ES-I3 (cell line): Measurements from ENCODE around the gene SCN1A.
"Not testable (repeated sequence)": the region's sequence is repeated elsewhere in the genome, so short reads cannot be mapped to it uniquely, and the experiment has no call there.

Experiments used
- H3K36me3 ChIP-seq: 2 replicates; pipeline ENCODE4 v1.6.1; 2013; ENCODE audit warnings: mild to moderate bottlenecking, low read length, control low read depth, moderate library complexity; ENCODE audit not compliant: insufficient read depth
- H3K4me1 ChIP-seq: 2 replicates; pipeline ENCODE4 v1.6.1; 2013; ENCODE audit warnings: mild to moderate bottlenecking, control low read depth, low read length; ENCODE audit not compliant: insufficient read depth
- H3K9ac ChIP-seq: 2 replicates; pipeline ENCODE4 v1.6.1; 2013; ENCODE audit warnings: low read depth, mild to moderate bottlenecking, low read length, moderate library complexity
- H3K9me3 ChIP-seq: 2 replicates; pipeline ENCODE4 v1.6.1; 2013; ENCODE audit warnings: mild to moderate bottlenecking, low read length, moderate library complexity; ENCODE audit not compliant: control insufficient read depth, insufficient read depth

The SCN1A gene

DNA sequence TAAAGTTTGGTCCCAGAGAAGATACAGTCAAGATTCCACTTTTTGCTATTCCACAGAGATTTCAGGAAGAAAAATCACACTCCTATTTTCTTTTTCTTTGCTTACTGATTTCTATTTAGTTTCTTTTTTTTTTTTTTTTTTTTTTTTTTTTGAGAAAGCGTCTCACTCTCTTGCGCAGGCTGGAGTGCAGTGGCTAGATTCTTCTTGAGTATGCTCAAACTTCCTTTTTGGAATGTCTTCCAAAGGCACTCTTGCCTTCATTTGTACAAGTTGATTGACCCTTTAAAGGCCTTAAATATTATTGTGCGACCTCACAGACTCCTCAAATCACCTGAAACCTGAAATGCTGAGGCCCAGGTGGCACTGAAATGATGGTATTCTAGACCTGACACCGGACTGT is 9.6 kb downstream of the SCN1A start:
- Histone ChIP-seq H3K9ac (no peak overlapping the region), H3K4me1 (no peaks in the 10 kb centered on the region), H3K9me3 (no peaks in the 10 kb centered on the region), H3K36me3 (no peaks in the 10 kb centered on the region)

DNA sequence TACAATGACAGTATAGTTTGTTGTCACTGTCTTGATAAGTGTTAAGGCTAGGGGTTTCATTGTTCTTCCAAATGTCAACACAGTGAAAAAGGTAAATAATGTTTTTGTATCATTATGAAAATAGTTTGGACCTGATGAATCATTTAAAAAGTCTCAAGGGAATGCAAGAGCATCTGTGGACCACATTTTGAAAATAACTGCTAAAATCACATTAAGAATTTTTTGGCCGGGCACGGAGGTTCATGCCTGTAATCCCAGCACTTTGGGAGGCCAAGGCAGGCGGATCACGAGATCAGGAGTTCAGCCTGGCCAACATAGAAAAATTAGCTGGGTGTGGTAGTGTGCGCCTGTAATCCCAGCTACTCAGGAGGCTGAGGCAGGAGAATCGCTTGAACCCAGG is 10.3 kb downstream of the SCN1A start:
- Histone ChIP-seq H3K9me3 (no peaks in the 10 kb centered on the region), H3K36me3 (no peaks in the 10 kb centered on the region), H3K9ac (no peak overlapping the region), H3K4me1 (no peaks in the 10 kb centered on the region)

- no peaks in the 10 kb centered on the region for H3K9me3 ChIP-seq
- no peaks in the 10 kb centered on the region for H3K4me1 ChIP-seq
- H3K36me3 ChIP-seq: no peaks in the 10 kb centered on the region
- H3K9ac ChIP-seq: no peak overlapping the region
Observed at GRCh38 chr2:166115589-166115988, 12.2 kb downstream of the SCN1A start.

DNA sequence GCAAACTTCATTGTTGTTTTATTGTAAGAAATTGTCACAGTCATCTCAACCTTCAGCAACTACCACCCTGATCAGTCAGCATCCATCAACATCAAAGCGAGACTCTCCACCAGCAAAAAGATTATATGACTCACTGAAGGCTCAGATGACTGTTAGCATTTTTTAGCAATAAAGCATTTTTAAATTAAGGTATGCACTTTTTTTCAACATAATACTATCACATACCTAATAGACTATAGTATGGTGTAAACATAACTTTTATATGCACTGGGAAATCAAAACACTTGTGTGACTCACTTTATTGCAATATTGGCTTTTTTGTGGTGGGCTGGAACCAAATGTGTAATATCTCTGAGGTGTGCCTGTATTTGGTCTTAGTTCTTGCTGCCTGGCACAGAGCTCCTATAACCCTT is 15.6 kb downstream of the SCN1A start:
- Histone ChIP-seq H3K36me3 (no peaks in the 10 kb centered on the region), H3K4me1 (no peaks in the 10 kb centered on the region), H3K9me3 (no peaks in the 10 kb centered on the region), H3K9ac (no peak overlapping the region)

GRCh38 chr2:166106431-166107015 is 21.3 kb downstream of the SCN1A start:
- Histone ChIP-seq H3K9me3 (no peaks in the 10 kb centered on the region), H3K9ac (no peak overlapping the region), H3K4me1 (no peaks in the 10 kb centered on the region), H3K36me3 (no peaks in the 10 kb centered on the region)

GRCh38 chr2:166104773-166105172 is 23.0 kb downstream of the SCN1A start:
- H3K9me3 ChIP-seq: no peaks in the 10 kb centered on the region
- no peaks in the 10 kb centered on the region for H3K4me1 ChIP-seq
- no peak overlapping the region for H3K9ac ChIP-seq
- H3K36me3 ChIP-seq: no peaks in the 10 kb centered on the region

DNA sequence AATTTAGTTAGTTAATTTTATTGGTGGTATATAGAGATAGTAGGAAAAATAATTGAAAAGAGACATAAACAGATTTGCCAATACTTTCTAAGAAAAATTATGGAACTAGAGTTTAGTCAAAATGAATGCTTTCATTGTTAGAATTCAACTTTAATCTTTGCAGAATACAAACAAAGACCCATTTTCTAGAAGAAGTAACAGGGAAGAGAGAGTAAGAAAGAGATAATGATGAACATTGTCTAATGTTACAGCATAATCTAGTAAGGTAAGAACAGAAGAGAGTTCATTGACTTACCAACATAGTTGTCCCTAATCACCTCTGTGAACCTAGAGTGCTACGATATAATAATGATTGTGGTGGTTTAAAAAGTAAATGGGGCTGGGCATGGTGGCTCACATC is 23.7 kb downstream of the SCN1A start:
- Histone ChIP-seq H3K4me1 (no peaks in the 10 kb centered on the region), H3K36me3 (no peaks in the 10 kb centered on the region), H3K9ac (no peak overlapping the region), H3K9me3 (no peaks in the 10 kb centered on the region)

- H3K9ac ChIP-seq, H3K36me3 ChIP-seq, H3K4me1 ChIP-seq, H3K9me3 ChIP-seq: not testable (repeated sequence)
Observed at GRCh38 chr2:166103277-166103676, 24.5 kb downstream of the SCN1A start.

DNA sequence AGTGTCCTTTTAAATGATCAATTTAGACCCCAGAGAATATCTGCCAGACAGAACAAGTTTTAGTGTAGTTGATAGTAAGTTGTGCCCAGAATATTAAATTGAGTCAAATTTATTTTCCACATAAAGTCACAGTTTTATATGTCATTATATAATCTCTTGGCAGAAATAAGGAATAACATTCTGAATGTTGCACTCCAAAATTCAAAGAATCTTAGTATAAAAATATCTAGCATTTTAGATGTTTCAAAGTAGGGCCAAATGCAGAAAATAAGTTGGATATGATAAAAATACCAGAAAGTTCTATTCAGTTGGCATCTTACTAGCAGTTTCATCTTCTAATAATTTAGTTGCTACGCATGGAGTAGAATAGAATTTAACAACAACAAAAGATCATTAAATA is 33.5 kb downstream of the SCN1A start:
- Histone ChIP-seq H3K36me3 (no peaks in the 10 kb centered on the region), H3K9ac (no peak overlapping the region), H3K9me3 (no peaks in the 10 kb centered on the region), H3K4me1 (peaks cover 7% of the 10 kb centered on the region; the same call in 1 of the 2 replicates)

DNA sequence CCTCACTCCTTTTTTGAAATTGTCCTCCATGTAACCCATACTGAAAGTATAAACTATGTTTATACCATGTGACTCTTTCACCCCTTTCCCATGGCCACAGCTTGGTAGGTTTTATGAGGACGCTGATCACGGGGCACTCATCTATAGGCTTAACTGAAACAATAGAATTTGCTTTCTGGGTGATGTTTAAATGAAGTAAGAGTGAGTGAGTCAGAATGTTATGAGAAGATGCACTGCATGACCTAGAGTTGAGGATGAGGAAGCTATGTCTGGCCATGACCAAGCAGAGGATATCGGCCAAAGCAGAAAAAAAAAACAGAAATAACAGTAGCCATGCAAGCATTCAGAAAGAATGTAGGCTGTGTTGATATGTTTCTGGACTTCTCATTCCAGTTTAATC is 34.9 kb downstream of the SCN1A start:
- H3K36me3 ChIP-seq: no peaks in the 10 kb centered on the region
- no peaks in the 10 kb centered on the region for H3K9me3 ChIP-seq
- peaks cover 7% of the 10 kb centered on the region; the same call in 1 of the 2 replicates for H3K4me1 ChIP-seq
- H3K9ac ChIP-seq: no peak overlapping the region

DNA sequence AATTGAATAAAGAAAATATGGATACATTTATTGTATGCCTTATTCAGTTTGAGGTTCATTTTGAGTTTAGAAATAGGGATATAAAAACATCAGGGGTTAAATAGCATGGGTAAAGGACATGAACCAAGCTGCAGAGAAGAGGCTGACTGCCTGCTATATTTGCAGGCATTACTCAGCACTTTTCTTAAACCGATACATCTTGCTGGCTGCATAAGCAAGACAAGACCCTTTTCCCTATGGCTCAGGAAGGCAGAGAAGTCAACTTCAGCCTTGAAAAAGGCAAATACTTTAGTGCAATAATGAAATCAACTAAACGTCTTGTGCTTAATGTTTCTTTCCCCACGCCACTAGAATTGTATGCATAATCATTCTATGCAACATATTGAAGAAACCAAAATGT is 36.4 kb downstream of the SCN1A start:
- Histone ChIP-seq H3K4me1 (peaks cover 7% of the 10 kb centered on the region; the same call in 1 of the 2 replicates), H3K9me3 (no peaks in the 10 kb centered on the region), H3K36me3 (no peaks in the 10 kb centered on the region), H3K9ac (no peak overlapping the region)

GRCh38 chr2:166090908-166091307 is 36.9 kb downstream of the SCN1A start:
- H3K9me3 ChIP-seq: no peaks in the 10 kb centered on the region
- no peak overlapping the region for H3K9ac ChIP-seq
- no peaks in the 10 kb centered on the region for H3K36me3 ChIP-seq
- H3K4me1 ChIP-seq: peaks cover 7% of the 10 kb centered on the region; the same call in 1 of the 2 replicates

DNA sequence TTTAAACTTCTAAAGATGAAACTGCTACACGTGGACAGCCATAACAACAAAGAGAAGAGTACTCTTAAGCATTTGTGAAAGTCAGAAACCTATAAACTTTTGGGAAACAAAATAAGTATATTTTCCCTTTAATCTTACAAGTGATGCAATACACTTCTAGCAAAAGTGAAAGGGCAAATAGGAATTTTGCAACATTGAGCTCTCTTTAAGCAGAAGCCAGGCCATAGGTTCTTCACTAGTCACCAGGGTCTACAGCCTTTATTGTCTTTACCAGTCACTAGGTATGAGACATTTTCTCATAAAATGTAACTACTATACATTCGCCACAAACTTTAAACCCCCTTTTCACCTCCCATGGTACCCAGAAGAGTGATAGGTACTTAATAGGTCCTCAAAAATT is 37.5 kb downstream of the SCN1A start:
- Histone ChIP-seq H3K9ac (no peak overlapping the region), H3K9me3 (no peaks in the 10 kb centered on the region), H3K4me1 (peaks cover 7% of the 10 kb centered on the region; the same call in 1 of the 2 replicates), H3K36me3 (no peaks in the 10 kb centered on the region)

GRCh38 chr2:166088634-166089033 is 39.2 kb downstream of the SCN1A start:
- H3K9ac ChIP-seq: no peak overlapping the region
- peaks cover 7% of the 10 kb centered on the region; the same call in 1 of the 2 replicates for H3K4me1 ChIP-seq
- no peaks in the 10 kb centered on the region for H3K9me3 ChIP-seq
- no peaks in the 10 kb centered on the region for H3K36me3 ChIP-seq

DNA sequence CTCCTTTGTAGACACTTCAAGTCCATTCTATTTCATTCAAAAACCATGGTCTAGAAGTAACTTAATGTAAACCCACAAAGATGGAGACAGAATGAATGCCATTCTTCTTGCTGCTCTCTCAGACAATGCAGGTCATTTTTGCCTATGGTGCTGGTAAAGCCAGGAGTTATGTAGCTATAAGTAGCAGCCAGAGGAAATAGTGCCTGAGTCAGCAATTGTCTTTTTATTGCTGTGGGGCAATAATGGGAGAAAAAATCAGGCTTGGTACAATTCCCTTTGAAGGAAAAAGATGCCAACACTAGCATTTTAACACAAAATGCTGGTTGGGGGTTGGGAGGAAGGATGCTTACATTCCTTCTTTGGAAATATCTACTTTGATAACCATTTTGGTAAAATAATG is 43.5 kb downstream of the SCN1A start:
- Histone ChIP-seq H3K9me3 (no peaks in the 10 kb centered on the region), H3K9ac (no peak overlapping the region), H3K36me3 (no peaks in the 10 kb centered on the region), H3K4me1 (no peaks in the 10 kb centered on the region)

GRCh38 chr2:166082736-166083135 is 45.1 kb downstream of the SCN1A start:
- H3K9ac ChIP-seq: no peak overlapping the region
- H3K9me3 ChIP-seq: no peaks in the 10 kb centered on the region
- H3K4me1 ChIP-seq: no peaks in the 10 kb centered on the region
- no peaks in the 10 kb centered on the region for H3K36me3 ChIP-seq
